GM12864 (cell line): ENCODE measurements around the gene SOX15.
A peak's percentile ranks its signal among the peaks of the same experiment; 100 is the strongest.

Source experiments
- DNase-seq: peaks from one replicate; pipeline ENCODE4 v3.0.0-alpha.2; 2011; ENCODE audit warnings: low read depth
- H3K4me3 ChIP-seq: 2 replicates; pipeline ENCODE4 v1.5.1; 2011; ENCODE audit warnings: mild to moderate bottlenecking, low read depth, low read length, control low read depth
- TF ChIP-seq, protein P1 (sequence below): IDR thresholded peaks from 2 replicates; pipeline ENCODE4 v1.5.1; 2011; ENCODE audit warnings: low read depth, mild to moderate bottlenecking, moderate library complexity, low read length, control low read depth, inconsistent platforms; ENCODE audit errors: missing control alignments

SOX15 gene

DNA sequence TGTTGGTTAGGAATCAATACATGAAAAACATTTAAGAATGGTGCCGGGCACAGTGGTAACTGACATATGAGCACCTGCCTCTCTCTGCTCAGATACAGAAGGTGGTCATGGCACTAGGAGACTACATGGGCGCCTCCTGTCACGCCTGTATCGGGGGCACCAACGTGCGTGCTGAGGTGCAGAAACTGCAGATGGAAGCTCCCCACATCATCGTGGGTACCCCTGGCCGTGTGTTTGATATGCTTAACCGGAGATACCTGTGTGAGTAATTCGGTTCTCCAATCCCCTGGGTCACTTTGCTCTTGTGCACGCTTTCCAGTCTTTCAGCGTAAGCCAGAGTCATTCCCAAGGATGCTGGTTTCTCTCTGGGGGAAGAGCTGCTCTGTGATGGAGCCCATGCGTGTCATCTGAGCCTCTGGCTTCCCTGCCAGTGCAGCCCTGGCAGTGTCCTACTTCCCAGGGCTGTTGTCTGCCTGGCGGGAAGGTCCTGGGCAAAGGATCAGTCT lies 13.4 kb downstream of the SOX15 start:
- DNase-seq = no peak
- TF ChIP-seq, protein P1, sequence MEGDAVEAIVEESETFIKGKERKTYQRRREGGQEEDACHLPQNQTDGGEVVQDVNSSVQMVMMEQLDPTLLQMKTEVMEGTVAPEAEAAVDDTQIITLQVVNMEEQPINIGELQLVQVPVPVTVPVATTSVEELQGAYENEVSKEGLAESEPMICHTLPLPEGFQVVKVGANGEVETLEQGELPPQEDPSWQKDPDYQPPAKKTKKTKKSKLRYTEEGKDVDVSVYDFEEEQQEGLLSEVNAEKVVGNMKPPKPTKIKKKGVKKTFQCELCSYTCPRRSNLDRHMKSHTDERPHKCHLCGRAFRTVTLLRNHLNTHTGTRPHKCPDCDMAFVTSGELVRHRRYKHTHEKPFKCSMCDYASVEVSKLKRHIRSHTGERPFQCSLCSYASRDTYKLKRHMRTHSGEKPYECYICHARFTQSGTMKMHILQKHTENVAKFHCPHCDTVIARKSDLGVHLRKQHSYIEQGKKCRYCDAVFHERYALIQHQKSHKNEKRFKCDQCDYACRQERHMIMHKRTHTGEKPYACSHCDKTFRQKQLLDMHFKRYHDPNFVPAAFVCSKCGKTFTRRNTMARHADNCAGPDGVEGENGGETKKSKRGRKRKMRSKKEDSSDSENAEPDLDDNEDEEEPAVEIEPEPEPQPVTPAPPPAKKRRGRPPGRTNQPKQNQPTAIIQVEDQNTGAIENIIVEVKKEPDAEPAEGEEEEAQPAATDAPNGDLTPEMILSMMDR = no peak
- no peak overlapping the region for H3K4me3 ChIP-seq

DNA sequence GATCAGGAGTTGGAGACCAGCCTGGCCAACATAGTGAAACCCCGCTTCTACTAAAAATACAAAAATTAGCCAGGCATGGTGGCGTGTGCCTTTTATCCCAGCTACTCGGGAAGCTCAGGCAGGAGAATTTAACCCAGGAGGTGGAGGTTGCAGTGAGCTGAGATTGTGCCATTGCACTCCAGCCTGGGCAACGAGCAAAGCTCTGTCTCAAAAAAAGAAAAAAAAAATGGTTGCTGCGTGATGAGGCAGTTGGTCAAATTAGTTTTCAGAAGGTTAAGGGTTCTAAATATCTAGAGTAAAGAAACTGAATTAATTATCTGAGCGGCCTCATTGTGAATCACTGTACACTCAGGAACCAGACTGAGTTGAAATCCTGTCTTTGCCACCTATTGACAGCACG lies 13.9 kb downstream of the SOX15 start:
- no peak for DNase-seq
- TF ChIP-seq, protein P1 = no peak
- no peak overlapping the region; the same call in 1 of the 2 replicates for H3K4me3 ChIP-seq

DNA sequence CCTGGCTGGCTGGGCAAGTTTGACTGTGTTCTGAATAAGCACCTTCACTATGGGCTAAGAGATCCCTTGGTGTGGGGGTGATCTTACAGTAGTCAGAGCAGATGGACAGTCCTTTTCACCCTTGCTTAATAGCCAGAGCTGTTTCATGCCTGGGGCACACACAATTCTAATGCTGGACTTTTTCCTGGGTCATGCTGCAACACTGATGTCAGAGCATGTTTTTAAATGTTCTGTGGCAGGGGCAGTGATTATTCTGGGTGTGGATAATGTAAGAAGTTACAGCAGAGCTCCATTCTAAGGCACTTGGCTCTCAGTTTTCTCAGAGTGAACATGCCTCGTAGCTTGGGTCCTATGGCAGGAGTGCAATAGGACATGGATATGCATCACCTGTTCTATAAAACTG lies 14.4 kb downstream of the SOX15 start:
- DNase-seq = no peak
- H3K4me3 ChIP-seq = peak overlapping the region; percentile 96
- TF ChIP-seq, protein P1 = no peak

DNA sequence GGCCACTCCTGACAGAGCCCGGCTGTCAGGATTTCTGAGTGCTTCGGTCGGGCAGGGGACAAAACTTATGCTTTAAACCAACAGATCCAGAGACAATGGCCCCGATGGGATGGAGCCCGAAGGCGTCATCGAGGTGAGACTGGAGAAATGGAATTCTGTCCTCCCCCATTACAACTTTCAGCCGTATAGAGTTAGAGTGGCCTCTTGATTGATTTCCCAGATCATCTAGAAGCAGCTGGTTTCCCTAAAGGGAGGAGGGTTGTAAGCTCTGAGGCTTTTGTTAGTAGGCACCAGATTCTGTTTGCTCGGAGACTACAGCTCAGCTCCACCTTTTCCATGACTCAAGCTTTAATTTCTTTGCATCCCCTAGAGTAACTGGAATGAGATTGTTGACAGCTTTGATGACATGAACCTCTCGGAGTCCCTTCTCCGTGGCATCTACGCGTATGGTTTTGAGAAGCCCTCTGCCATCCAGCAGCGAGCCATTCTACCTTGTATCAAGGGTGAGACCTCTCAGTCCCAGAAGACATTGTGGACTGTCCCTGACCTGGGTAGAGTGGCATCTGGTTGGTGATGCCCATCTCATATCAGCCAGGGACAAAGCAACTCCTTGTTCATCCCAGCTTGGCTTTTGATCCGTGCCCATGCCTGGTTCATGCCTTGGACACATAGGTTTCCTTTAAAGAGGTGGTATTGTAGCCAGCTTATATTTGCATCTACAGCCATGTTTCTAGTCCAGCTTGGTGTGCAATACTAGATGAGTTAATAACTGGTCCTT lies 15.5 kb downstream of the SOX15 start:
- H3K4me3 ChIP-seq = peak overlapping the region; percentile 96
- TF ChIP-seq, protein P1 = no peak
- no peak for DNase-seq

DNA sequence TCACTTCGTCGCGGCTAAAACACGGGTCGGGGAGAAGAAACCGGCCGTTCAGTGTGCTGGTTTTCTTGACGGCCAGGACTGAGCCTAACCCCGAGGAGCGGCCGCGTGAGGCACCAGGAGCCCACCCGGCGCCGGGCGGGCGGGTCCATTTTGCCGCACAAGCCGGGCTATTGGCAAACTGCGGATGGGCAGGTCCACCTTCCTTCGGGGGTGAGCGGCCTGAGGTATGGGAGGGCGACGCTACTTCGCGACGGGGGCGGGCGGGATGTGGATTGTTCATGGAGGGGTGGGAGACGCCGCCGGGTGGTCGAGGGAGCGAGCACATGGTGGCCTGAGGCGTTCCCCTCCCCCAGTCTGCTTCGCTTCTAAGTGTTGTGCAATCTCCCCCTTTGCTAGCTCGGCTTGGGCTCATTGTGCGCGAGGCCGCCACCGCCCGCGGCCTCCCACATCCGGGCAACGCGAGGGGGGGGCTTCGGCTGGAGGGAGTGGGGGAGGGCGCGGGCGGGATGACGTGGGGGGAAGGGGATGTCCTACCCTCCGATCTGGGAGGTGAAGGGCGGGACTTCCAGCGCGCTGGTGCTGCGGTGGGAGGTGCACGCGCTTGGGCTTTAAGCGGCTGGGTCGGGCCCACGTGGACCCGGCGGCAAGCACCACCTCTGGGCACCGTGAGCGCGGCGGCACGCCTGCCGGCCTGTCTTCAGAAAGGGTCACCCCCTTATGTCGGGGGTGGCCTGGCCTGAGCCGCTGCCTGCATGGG lies 16.4 kb downstream of the SOX15 start:
- TF ChIP-seq, protein P1 = no peak
- no peak for DNase-seq

DNA sequence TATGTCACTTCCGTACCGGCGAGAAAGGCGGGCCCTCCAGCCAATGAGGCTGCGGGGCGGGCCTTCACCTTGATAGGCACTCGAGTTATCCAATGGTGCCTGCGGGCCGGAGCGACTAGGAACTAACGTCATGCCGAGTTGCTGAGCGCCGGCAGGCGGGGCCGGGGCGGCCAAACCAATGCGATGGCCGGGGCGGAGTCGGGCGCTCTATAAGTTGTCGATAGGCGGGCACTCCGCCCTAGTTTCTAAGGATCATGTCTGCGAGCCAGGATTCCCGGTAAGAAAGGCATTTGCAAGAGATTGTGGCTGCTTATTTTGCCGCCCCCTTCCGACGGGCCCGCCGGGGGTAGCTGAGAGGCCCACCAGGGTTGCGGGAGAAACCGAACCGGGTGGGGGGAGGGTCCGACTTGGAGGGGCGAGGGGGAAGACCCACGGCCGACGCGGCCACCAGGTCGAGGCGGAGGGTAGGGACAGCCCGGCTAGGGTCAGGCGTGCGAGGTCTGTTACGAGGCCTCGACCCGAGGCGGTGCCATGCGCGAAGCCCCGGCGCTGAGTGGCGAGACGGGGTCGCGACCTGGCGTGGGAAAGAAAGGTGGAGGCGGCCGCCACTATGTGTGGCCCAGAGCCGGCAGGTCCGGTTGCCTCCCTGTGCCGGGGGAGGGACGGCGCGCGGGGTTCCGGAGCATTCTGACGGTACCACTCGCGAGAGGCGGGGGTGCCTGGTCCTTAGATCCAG lies 17.1 kb downstream of the SOX15 start:
- H3K4me3 ChIP-seq = peak overlapping the region; percentile 96
- peak; percentile 98 for DNase-seq
- TF ChIP-seq, protein P1 = no peak

More for the DNA sequence above, 16.4 kb downstream of the SOX15 start:
- peak overlapping the region; percentile 96 for H3K4me3 ChIP-seq
